Measurements from ENCODE around the gene ZNF160.
"Not testable (repeated sequence)": the region's sequence is repeated elsewhere in the genome, so short reads cannot be mapped to it uniquely, and the experiment has no call there.

Gene ZNF160

DNA sequence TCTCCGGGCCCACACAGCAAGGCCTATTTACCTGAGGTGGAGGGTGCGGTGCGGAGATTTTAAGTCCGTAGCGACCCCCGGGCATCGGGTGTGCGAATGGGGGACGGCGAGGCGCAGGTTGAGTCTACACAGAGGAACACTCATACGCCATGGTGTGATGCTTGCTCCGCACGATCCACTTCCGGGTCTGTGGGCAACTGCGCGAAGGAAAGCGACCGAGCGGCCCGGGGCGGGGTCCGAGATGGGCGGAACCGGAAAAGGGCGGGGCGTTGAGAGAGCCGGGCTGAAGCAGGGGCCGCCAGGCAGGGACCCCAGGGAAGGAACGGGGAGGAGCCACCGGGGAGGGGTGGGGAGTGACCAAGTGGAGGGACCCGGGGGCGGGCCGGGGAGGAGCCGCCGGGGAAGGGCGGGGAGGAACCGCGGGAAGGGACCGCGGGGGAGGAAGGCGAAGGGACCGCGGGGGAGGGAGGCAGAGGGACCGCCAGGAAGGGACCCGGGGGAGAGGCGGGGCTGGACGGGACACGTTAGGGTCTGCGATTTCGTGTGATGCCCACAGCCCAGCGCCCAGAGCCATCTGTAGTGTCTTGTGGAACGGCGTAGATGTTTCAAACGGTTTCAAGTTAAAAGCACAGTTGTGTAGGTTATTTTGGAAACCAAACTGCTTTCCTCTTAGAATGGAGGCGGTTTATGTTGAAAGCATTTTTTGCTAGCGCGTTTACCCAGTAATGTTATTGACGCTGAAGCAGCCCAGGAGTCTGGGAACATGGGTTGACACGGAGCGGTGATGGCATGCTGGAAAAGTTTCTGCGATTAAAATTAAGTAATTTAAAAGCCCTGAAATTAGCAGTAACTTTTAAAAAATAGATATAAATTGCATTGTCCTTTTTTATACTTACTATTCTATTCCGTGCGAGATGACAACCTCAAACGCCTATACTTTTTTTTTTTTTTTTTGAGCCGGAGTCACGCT is at the start of gene ZNF160:
ZNF160 (minus strand) TSS at position 189 of the 970 bp plus-strand sequence. CDS start 17,146 bp downstream, outside the sequence.
- DNase-seq (ENCODE audit: low read depth in 2 of 2): peak; percentile 98 to 99

DNA sequence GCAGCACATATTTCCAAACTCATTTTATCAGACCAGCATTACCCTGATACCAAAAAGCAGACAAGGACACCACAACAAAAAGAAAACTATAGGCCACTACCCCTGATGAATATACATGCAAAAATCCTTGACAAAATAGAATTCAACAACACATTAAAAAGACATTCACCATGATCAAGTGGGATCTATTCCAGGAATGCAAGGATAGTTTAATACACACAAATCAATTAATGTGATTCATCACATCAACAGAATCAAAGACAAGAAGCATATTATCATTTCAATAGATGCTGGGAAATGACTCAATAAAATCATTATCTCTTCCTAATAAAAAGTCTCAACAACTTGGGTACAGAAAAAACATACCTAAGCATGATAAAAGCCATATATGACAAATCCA is 44.4 kb upstream of the ZNF160 start:
- no peak for DNase-seq (ENCODE audit: low read depth in 2 of 2)

DNA sequence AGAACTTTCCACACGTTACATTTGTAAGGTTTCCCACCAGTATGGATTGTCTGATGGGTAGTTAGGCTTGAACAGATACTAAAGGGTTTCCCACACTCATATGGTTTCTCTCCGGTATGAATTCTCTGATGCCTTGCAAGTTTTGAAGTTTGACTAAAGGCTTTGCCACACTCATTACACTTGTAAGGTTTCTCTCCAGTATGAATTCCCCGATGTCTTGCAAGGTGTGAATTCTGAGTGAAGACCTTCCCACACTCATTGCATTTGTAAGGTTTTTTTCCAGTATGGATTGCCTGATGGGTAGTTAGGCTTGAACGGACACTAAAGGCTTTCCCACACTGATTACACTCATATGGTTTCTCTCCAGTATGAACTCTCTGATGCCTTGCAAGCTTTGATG is 37.1 kb upstream of the ZNF160 start:
- DNase-seq (ENCODE audit: low read depth in 2 of 2): no peak

DNA sequence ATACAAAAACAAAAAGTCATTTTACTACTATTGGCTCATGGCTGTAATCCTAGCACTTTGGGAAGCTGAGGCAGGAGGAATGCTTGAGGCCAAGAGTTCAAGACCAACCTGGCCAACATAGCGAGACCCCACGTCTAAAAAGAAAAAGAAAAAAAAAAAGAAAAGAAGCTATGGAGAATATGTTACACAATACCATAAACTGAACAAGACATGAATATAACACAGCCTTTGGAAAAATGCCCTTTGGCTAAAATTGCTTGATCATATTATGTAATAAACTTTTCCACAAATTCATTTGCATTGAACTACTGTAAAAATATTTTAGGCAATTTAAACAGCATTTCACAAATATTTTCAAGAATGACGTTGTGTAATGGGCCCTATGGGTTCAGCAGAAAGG is 33.2 kb upstream of the ZNF160 start:
- DNase-seq (ENCODE audit: low read depth in 2 of 2): no peak

DNA sequence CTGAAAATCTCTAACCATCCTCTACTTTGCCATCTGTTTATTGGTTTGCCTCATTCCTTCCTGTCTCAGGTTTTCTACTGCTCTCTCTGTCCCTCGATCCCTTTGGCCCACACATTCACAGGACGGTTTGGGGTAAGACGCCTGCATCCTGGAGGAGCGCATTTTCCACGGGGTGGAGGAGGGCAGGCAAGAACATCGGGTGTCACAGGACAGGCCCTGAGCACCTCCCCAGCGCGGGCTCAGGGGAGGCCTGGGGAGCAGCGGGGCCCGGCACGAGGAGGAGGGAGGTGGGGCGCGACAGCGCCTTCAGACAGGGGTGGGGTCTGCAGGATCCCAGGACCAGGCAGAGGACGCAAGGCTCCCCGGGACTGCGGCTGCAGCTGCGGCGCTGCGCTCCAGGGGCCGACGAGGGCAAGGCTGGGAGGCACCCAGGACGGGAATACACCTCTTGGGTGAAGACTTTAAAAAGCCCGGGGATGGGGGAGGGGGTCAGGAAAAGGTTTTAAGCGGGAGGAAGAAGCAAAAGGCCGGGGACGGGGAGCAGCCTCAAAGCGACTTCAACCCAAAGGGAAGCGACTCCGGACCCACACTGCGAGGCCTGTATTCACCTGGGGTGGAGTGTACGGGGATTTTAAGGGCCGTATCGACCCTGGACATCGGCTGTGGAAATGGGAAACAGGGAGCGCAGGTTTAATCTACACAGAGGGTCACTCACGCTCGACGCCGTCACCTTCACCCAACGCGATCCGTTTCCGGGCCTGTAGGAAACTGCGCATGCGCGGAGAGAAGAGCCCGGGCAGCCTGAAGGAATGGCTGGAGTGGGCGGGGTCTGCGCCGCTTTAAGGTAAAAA is 29.1 kb upstream of the ZNF160 start, which contains the start of gene ZNF415:
ZNF415 (minus strand) TSS at position 770 of the 851 bp plus-strand sequence. CDS start 10,234 bp downstream, outside the sequence.
- DNase-seq (ENCODE audit: low read depth in 2 of 2): peak; percentile 8 to 15

DNA sequence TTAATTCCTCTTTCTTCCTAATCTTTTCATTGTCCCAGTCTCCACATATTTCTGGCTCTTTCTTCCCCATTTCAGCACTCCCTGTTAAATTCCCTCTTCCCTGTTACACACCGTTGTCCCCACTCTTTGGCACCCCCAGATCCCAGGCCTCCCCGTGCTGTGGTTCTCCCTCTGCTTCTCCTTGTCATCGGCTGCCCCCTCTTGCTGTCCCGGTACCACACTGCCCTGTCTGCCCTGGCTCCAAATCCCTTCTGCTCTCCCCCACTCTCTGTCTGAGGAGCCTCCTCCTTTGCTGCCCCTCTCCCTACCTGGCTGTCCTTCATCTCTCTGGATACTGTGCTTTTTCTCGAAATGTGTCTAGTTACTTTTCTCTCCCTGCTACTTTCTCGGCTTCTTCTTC is 28.5 kb upstream of the ZNF160 start:
- no peak for DNase-seq (ENCODE audit: low read depth in 2 of 2)

DNA sequence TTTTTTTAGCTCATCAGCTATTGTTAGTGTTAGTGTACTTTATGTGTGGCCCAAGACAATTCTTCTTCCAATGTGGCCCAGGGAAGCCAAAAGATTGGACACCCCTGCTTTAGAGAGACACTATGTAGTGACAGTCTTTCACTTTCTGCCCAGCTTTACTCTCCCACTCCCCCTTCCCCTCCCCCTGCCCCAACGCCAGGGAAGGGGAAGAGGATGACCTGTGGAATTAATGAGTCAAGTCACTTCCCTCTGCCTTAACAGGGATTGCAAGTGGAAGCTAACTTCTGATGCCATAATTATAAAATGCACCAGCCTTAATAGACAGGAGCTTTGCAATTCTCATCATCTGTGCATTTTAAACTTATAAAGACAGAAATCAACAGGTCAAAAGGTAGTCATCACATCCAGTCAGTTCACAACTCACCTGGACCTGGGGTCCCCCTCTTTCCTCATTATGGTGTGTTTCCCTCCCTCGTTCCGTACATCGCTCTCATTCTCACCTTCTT is 27.9 kb upstream of the ZNF160 start:
- DNase-seq (ENCODE audit: low read depth in 2 of 2): no peak

DNA sequence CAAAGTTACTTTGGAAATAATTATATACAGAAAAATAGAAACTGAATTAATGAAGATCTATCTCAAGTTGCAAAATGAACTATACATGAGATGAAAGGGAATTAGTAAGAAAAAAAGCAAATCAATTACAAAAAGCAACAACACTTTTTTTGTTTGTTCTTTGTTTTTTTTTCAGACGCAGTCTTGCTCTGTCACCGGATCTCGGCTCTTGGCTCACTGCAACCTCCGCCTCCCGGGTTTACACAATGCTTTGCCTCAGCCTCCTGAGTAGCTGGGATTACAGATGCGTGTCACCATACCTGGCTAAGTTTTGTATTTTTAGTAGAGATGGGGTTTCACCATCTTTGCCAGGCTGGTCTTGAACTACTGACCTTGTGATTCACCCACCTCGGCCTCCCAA is 27.3 kb upstream of the ZNF160 start:
- no peak for DNase-seq (ENCODE audit: low read depth in 2 of 2)

DNA sequence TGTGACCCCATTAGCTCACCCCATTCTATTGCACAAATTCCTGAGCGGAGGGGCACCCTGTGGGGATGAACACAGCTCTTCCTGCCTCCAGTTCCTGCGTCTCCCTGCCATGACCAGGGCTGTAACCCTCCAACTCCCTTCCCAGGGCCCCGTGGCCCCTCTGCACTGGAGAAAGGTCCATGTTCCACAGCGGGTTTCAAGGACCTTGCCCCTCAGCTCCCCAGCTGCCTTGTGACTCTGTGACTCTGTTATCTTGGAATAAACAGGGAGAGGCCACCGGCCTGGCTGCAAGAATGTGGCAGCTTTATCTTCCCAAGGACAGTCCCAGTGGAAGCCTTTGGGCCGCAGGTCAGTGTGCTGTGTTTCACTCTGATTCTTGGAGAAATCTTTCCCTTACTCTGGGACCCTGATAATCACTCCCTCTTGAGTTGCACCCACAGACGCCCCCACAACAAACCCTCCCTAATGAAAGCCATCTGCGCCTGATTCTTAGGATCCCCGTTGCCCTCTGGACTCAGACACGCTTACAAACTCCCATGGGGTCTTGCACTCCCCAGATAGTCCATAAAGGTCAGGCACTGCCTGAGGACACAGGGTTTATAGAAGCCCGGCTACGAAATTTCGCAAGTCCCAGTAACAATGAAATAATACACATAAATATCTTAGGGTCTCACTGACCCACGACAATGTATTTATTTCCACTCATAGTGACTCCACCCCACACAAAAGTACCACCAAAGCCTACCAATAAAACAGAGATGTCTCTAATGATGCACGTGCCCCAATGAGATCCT is 23.7 kb upstream of the ZNF160 start:
- DNase-seq (ENCODE audit: low read depth in 2 of 2): not testable (repeated sequence)

DNA sequence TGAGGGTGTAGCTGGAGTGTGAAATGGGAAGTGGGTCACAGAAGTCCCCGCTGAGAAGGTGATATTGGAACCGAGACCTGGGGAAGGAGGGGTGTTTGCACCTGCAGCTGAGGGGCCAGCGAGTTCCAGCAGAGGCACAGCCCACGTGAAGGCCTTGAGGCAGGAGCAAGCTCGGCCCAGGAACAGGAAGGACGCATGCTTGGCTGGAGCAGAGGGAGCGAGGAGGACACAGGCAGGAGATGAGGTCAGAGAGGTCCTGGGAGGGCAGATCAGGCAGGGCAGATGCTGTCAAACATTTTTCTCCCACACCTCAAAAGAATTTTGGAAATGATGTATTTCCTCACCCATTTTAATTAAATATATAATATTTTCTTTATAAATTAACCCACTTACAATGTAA is 20.2 kb upstream of the ZNF160 start:
- DNase-seq (ENCODE audit: low read depth in 2 of 2): no peak

DNA sequence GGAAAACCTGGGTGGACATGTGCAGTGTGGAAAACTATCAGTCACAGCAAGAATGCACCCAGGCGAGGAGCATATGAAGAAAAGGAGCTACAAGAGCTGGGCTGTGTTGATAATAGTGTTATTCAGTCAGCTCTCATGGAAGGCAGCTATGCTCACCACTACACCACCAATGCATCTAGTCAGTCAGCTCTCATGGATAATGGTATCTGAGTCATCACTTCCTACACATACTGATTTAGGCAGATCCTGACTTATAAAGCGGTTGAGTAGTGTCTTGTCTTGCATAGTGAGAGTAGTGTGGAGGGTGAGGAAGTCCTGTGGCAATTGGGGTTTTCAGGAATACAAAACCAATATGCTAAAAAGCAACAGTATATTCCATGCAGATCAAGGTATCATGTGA is 9.1 kb upstream of the ZNF160 start:
- no peak for DNase-seq (ENCODE audit: low read depth in 2 of 2)

DNA sequence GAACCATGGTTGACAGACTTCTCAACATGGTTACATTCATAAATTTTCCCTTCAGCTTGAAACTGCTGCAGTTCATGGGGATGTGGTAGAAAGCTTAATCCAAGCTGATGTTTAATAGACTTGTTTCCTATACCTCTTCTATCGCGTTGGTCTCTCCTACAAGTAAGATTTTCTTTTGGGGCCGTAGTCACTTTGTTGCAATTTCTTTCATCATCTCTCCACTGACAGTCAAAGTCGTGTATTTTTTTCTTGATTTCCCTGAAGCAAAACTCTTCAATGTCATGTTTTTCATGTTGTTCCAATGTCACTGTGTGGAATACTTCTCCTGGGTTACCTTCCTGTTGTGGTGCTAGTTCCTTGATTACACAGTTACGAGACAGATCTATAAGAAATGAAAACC is 6.3 kb upstream of the ZNF160 start:
- DNase-seq (ENCODE audit: low read depth in 2 of 2): no peak

DNA sequence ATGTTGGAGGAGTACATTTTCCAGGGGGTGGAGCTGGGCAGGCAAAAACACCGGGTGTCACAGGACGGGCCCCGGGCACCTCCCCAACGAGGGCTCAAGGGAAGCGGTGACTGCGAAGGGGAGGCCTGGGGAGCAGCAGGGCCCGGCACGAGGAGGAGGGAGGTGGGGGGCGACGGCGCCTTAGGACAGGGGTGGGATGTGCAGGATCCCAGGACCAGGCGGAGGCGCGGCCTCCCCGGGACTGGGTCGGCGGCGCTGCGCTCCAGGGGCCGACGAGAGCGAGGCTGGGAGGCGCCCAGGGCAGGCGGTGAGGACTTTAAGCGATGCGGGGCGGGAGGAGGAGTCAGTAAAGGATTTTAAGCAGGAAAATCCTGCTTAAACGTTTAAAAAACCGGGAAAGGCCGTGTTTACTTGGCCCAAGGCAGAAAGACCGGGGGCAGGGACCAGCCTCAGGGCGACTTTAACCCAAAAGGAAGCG is 427 bp downstream of the ZNF160 start:
- peak in 1 of 2 donors; percentile 12 for DNase-seq (ENCODE audit: low read depth in 2 of 2)

DNA sequence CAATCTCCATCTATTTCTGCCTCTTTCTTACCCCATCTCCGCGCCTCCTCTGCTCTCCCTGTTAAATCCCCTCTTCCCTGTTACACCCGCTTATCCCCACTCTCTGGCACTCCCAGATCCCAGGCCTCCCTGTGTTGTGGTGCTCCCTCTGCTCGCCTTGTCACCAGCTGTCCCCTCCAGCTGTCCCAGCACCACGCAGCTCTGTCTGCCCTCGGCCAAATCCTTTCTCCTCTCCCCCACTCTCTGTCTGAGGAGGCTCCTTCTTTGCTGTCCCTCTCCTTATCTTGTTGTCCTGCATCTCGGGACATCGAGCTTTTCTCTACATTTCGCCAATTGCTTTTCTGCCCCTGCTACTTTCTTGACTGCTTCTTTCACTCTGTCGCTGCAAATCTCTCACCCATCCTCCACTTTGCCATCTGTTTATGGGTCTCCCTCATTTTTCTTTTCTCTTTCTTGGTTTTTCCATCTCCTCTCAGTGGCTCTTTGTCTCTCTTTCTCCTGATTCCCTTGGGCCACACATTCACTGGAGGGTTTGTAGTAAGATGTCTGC is 941 bp downstream of the ZNF160 start:
- DNase-seq (ENCODE audit: low read depth in 2 of 2): no peak

DNA sequence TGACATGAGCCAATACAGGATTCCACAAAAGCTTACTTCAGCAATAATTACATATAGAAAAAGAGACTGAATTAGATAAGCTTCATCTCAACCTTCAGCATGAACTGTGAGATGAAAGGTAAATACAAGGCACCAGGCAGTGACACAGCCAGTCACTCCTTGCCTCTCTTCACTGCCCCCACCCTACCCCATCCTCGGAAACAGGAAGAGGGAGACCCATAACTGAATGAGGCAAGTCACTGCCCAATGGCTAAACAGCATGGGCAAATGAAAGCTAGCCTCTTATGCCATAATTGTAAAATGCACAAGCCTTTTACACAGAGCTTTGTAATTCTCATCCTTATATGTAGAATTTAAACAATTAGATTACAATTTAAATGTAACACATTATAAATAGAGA is 1.7 kb downstream of the ZNF160 start:
- no peak for DNase-seq (ENCODE audit: low read depth in 2 of 2)

DNA sequence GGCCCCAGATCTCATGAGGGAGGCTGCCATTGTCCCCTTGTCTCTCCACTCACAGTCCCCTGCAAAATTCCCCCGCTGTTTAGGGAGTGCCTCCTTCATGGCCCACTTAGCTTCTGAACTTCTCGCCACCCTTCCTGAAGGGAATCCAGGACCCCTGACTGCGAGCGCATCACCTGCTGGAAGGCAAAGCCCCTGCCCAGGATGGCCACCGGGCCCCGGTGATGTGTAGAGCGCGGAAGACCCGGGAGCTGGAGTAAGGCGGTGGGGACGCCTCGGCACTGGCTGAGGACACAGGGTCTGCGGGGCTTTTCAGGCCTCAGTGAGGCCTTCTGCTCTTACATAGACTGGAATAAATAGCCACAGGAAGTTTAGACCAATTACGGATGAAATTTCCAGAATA is 4.7 kb downstream of the ZNF160 start:
- DNase-seq (ENCODE audit: low read depth in 2 of 2): not testable (repeated sequence)

DNA sequence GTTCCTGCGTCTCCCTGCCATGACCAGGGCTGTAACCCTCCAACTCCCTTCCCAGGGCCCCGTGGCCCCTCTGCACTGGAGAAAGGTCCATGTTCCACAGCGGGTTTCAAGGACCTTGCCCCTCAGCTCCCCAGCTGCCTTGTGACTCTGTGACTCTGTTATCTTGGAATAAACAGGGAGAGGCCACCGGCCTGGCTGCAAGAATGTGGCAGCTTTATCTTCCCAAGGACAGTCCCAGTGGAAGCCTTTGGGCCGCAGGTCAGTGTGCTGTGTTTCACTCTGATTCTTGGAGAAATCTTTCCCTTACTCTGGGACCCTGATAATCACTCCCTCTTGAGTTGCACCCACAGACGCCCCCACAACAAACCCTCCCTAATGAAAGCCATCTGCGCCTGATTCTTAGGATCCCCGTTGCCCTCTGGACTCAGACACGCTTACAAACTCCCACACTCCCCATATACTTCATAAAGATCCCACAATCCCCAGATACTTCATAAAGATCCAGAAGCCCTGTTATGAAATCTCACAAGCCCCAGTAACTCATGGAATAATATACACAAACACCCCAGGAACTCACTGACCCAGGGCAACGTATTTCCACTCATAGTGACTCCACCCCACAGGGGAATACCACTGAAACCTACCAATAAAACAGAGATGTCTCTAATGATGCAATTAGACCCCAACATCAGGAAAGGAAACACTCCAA is 6.1 kb downstream of the ZNF160 start:
- DNase-seq (ENCODE audit: low read depth in 2 of 2): not testable (repeated sequence)

DNA sequence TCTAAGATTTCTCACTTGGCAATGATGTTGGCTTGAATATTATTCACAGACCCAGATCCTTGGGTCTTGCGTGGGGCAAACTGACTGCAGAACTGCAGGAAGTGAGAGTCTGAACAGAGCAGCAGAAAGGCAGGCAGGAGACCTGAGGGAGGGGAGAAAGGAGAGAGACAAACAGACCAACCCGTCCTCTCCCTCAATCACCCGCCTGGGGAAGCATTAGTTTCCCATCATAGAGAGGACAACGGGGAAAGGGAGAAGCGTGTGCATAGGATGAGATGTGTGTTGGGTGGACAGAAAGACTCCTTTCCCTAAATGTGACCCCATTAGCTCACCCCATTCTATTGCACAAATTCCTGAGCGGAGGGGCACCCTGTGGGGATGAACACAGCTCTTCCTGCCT is 6.6 kb downstream of the ZNF160 start:
- DNase-seq (ENCODE audit: low read depth in 2 of 2): not testable (repeated sequence)

DNA sequence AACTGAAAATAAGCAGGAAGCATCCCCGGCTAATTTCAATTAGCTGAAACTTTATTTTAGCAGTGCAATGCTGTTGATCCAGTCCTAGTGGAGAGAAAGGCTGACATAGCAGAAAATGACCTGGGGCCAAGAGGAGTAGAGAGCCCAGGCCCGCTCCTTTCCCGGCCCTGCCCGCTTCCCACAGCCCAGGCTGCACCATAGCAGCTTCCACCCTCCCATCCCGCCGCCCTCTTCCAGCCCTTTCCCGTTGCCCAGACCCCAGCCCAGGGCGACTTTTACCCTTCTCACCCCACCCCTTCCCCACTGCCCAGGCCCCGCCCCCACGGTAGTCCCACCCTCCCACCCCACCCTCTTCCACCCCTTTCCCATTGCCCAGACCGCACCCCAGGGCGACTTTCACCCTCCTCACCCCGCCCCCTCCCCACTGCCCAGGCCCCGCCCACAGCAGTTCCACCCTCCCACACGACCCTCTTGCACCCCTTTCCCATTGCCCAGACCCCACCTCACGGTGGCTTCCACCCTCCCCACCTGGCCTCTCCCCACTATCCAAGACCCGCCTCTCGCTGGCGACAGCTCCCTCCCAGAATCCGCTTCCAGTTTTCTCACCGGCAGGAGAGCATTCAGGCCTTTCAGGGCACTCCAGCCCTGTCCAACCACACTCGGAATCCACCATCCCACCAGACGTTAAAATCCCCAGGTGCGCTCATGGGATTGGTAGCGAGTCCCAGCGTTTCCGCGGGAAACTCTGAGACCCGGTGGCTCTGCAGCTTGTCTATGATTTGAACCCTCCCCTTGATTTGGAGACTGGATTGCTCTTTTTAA is 8.3 kb downstream of the ZNF160 start:
- no peak for DNase-seq (ENCODE audit: low read depth in 2 of 2)
